HepG2 (cell line): ENCODE measurements around the gene BPIFA2. TPM values are rescaled to one million over a fixed set of nuclear protein-coding genes. Genes with fewer than 3 reads are reported as not detected.

Source experiments
- ATF6 ChIP-seq: sonication (generic); formaldehyde crosslinking; conservative IDR thresholded peaks from 2 replicates; pipeline ENCODE4 v1.4.0; 2020; ENCODE audit warnings: missing genetic modification reagents
- ELF3 ChIP-seq: IDR thresholded peaks from 2 replicates; pipeline ENCODE4 v1.6.1; 2016; ENCODE audit warnings: missing genetic modification reagents, missing compliant biosample characterization
- HOXD1 ChIP-seq: sonication (generic); formaldehyde crosslinking; IDR thresholded peaks from 2 replicates; pipeline ENCODE4 v1.5.0; 2020; ENCODE audit warnings: missing genetic modification reagents
- JUNB ChIP-seq: sonication (generic); formaldehyde crosslinking; IDR thresholded peaks from 2 replicates; pipeline ENCODE4 v1.8.0; 2022; ENCODE audit warnings: missing genetic modification reagents, mild to moderate bottlenecking, borderline replicate concordance
- KMT2A ChIP-seq: sonication (generic); formaldehyde crosslinking; IDR thresholded peaks from 2 replicates; pipeline ENCODE4 v1.4.0; 2020; ENCODE audit warnings: missing genetic modification reagents
- MXD3 ChIP-seq: IDR thresholded peaks from 2 replicates; pipeline ENCODE4 v1.6.1; 2016; ENCODE audit warnings: mild to moderate bottlenecking, missing biosample characterization, missing genetic modification reagents
- NAIF1 ChIP-seq: sonication (generic); formaldehyde crosslinking; IDR thresholded peaks from 2 replicates; pipeline ENCODE4 v1.5.0; 2020; ENCODE audit warnings: mild to moderate bottlenecking, missing genetic modification reagents, borderline replicate concordance
- NCOA1 ChIP-seq: sonication (generic); formaldehyde crosslinking; IDR thresholded peaks from 2 replicates; pipeline ENCODE4 v1.9.0; 2021; ENCODE audit warnings: missing genetic modification reagents
- NFYC ChIP-seq: IDR thresholded peaks from 2 replicates; pipeline ENCODE4 v1.6.1; 2016; ENCODE audit warnings: missing genetic modification reagents, missing compliant biosample characterization
- PBX2 ChIP-seq: IDR thresholded peaks from 2 replicates; pipeline ENCODE4 v1.6.1; 2016; ENCODE audit warnings: control low read depth
- PCBP2 ChIP-seq: fragments of 200-400 bp; formaldehyde crosslinking; optimal IDR thresholded peaks from 2 replicates; pipeline ENCODE3; 2018; ENCODE audit warnings: low read length, low read depth; ENCODE audit not compliant: poor library complexity, severe bottlenecking
- RFX1 ChIP-seq: fragments of 450-650 bp; IDR thresholded peaks from 2 replicates; pipeline ENCODE4 v1.6.1; 2017
- SETDB1 ChIP-seq: sonication (generic); formaldehyde crosslinking; IDR thresholded peaks from 2 replicates; pipeline ENCODE4 v1.5.1; 2020; ENCODE audit warnings: missing genetic modification reagents, mild to moderate bottlenecking, borderline replicate concordance
- TCF7 ChIP-seq: sonication (generic); IDR thresholded peaks from 2 replicates; pipeline ENCODE4 v1.6.1; 2016; ENCODE audit warnings: antibody characterized with exemption, low read depth
- ZBTB34 ChIP-seq: sonication (generic); formaldehyde crosslinking; IDR thresholded peaks from 2 replicates; pipeline ENCODE4 v1.8.0; 2022; ENCODE audit warnings: mild to moderate bottlenecking, missing genetic modification reagents
- ZBTB7A ChIP-seq: sonication (generic); formaldehyde crosslinking; IDR thresholded peaks from 2 replicates; pipeline ENCODE4 v1.8.0; 2022; ENCODE audit warnings: mild to moderate bottlenecking, missing genetic modification reagents
- ZFX ChIP-seq: sonication (generic); formaldehyde crosslinking; IDR thresholded peaks from 2 replicates; pipeline ENCODE4 v1.4.0; 2020; ENCODE audit warnings: mild to moderate bottlenecking, low read depth, missing genetic modification reagents, moderate library complexity
- ZNF251 ChIP-seq: sonication (generic); formaldehyde crosslinking; IDR thresholded peaks from 2 replicates; pipeline ENCODE4 v1.9.0; 2021; ENCODE audit warnings: mild to moderate bottlenecking, missing genetic modification reagents
- ZNF564 ChIP-seq: sonication (generic); formaldehyde crosslinking; IDR thresholded peaks from 2 replicates; pipeline ENCODE4 v1.8.1; 2023; ENCODE audit warnings: mild to moderate bottlenecking, missing genetic modification reagents
- ZNF710 ChIP-seq: sonication (generic); formaldehyde crosslinking; IDR thresholded peaks from 2 replicates; pipeline ENCODE4 v1.5.0; 2020; ENCODE audit warnings: mild to moderate bottlenecking, missing genetic modification reagents, borderline replicate concordance
- ZNF781 ChIP-seq: sonication (generic); formaldehyde crosslinking; IDR thresholded peaks from 2 replicates; pipeline ENCODE4 v1.5.1; 2020; ENCODE audit warnings: borderline replicate concordance, mild to moderate bottlenecking, missing genetic modification reagents; ENCODE audit errors: not compliant biosample characterization
- ZNF800 ChIP-seq: sonication (generic); formaldehyde crosslinking; IDR thresholded peaks from 2 replicates; pipeline ENCODE4 v1.4.0; 2020; ENCODE audit warnings: missing genetic modification reagents
- polyA plus RNA-seq, 8 experiments: library from polyadenylated mRNA; depleted of rRNA in 3 of 8; stranded (reverse) in 7 of 8; unstranded in 1 of 8; fragments of >200 nt; fragmentation: Illumina TruSeq in 4 of 8; extraction: Trizol in 4 of 8; gene quantifications; 2 replicates each; pipeline versions ENCODE4 v1.2.1 to v1.2.3, GENCODE V29; 2011 to 2016; ENCODE audit warnings: low read depth in 4 of 8, missing spikeins in 1 of 8, mixed read lengths in 1 of 8; ENCODE audit not compliant: insufficient read depth in 1 of 8
- total RNA-seq, 5 experiments: library from RNA; depleted of rRNA; stranded (reverse); fragments of >200 nt; fragmentation: Illumina TruSeq; extraction: Trizol; gene quantifications; 2 replicates each; pipeline ENCODE4 v1.2.3, GENCODE V29; 2016; ENCODE audit warnings: low read depth in 1 of 5

BPIFA2 gene
- total and polyA plus RNA-seq, 2 of the 13 experiments (the other 11 are each of a cell fraction or from before 2014, with no cell fraction given), result not detected

- TF ChIP-seq ZNF710 (CRISPR knock-in tag) (0 out of 2 replicates have a peak, but pooled peaks have one; percentile 68), ZNF781 (CRISPR knock-in tag) (peak; percentile 99), HOXD1 (CRISPR knock-in tag) (peak; percentile 91), PCBP2 (no peak), PBX2 (CRISPR knock-in tag) (no peak), SETDB1 (no peak), ZNF564 (peak; percentile 83), TCF7 (no peak), NFYC (CRISPR knock-in tag) (peak; percentile 49; the same call in 1 of the 2 replicates), NAIF1 (CRISPR knock-in tag) (peak; percentile 59; the same call in 1 of the 2 replicates), ZBTB34 (CRISPR knock-in tag) (0 out of 2 replicates have a peak, but pooled peaks have one; percentile 65), ZNF800 (CRISPR knock-in tag) (peak; percentile 89; the same call in 1 of the 2 replicates), ELF3 (peak; percentile 97), ZNF251 (peak; percentile 93; the same call in 1 of the 2 replicates), KMT2A (peak; percentile 53; the same call in 1 of the 2 replicates), ZBTB7A (CRISPR knock-in tag) (peak; percentile 48; the same call in 1 of the 2 replicates), ZFX (CRISPR knock-in tag) (no peak), RFX1 (no peak), MXD3 (peak; percentile 98), JUNB (CRISPR knock-in tag) (peak; percentile 94), NCOA1 (CRISPR knock-in tag) (no peak), ATF6 (peak; percentile 99)
Observed at GRCh38 chr20:33209789-33210188, 41.8 kb downstream of the BPIFA2 start (continued).
